Stimulated activated CD8-positive, alpha-beta memory T cell treated with anti-CD3 and anti-CD28 coated beads, Interleukin-15, amount 100 ng/mL, for 4 hours (primary cell): Measurements from ENCODE around the gene SLC35F1.
"Not testable (repeated sequence)": the region's sequence is repeated elsewhere in the genome, so short reads cannot be mapped to it uniquely, and the experiment has no call there.

Experiments used
- DNase-seq, 2 donors: peaks; one replicate each; pipeline ENCODE4 v3.0.0-alpha.2; 2020; ENCODE audit warnings: low read depth in 2 of 2

The SLC35F1 gene

GRCh38 chr6:117992856-117993255 lies 85.8 kb downstream of the SLC35F1 start:
- DNase-seq = no peak

- DNase-seq = no peak
Measured at GRCh38 chr6:118012944-118013343, 105.9 kb downstream of the SLC35F1 start.

GRCh38 chr6:118016532-118016931 lies 109.5 kb downstream of the SLC35F1 start:
- no peak for DNase-seq

- DNase-seq = no peak
Measured at GRCh38 chr6:118017301-118017848, 110.3 kb downstream of the SLC35F1 start.

GRCh38 chr6:118023771-118024170 lies 116.7 kb downstream of the SLC35F1 start:
- no peak for DNase-seq

GRCh38 chr6:118029967-118030366 lies 122.9 kb downstream of the SLC35F1 start:
- no peak for DNase-seq

- DNase-seq = not testable (repeated sequence)
Measured at GRCh38 chr6:118037479-118037878, 130.4 kb downstream of the SLC35F1 start.

GRCh38 chr6:118042855-118043254 lies 135.8 kb downstream of the SLC35F1 start:
- DNase-seq = no peak

GRCh38 chr6:118044275-118044674 lies 137.2 kb downstream of the SLC35F1 start:
- no peak for DNase-seq

- DNase-seq = no peak
Measured at GRCh38 chr6:118054082-118054481, 147.0 kb downstream of the SLC35F1 start.

- no peak for DNase-seq
Measured at GRCh38 chr6:118061666-118062065, 154.6 kb downstream of the SLC35F1 start.

GRCh38 chr6:118080547-118080946 lies 173.5 kb downstream of the SLC35F1 start:
- DNase-seq = no peak

- DNase-seq = no peak
Measured at GRCh38 chr6:118083711-118084110, 176.6 kb downstream of the SLC35F1 start.

GRCh38 chr6:118085665-118086064 lies 178.6 kb downstream of the SLC35F1 start:
- DNase-seq = no peak

GRCh38 chr6:118086159-118086558 lies 179.1 kb downstream of the SLC35F1 start:
- no peak for DNase-seq

- no peak for DNase-seq
Measured at GRCh38 chr6:118092086-118092485, 185.0 kb downstream of the SLC35F1 start.

- DNase-seq = no peak
Measured at GRCh38 chr6:118097576-118097975, 190.5 kb downstream of the SLC35F1 start.

- DNase-seq = no peak
Measured at GRCh38 chr6:118100717-118101116, 193.7 kb downstream of the SLC35F1 start.

GRCh38 chr6:118101220-118101619 lies 194.2 kb downstream of the SLC35F1 start:
- DNase-seq = no peak

GRCh38 chr6:118101831-118102345 lies 194.8 kb downstream of the SLC35F1 start:
- DNase-seq = no peak

GRCh38 chr6:118102401-118102800 lies 195.3 kb downstream of the SLC35F1 start:
- DNase-seq = no peak

- DNase-seq = no peak
Measured at GRCh38 chr6:118103381-118104146, 196.5 kb downstream of the SLC35F1 start.

- DNase-seq = no peak
Measured at GRCh38 chr6:118122161-118122725, 215.2 kb downstream of the SLC35F1 start.
